IPS-11a (cell line): ENCODE data around the gene SYNCRIP.
"Not testable (repeated sequence)": the region's sequence is repeated elsewhere in the genome, so short reads cannot be mapped to it uniquely, and the experiment has no call there.

Experiments
- H3K4me3 ChIP-seq: one replicate; pipeline ENCODE4 v1.5.1; 2013; ENCODE audit warnings: low read depth, low read length, control low read depth

Gene SYNCRIP

DNA sequence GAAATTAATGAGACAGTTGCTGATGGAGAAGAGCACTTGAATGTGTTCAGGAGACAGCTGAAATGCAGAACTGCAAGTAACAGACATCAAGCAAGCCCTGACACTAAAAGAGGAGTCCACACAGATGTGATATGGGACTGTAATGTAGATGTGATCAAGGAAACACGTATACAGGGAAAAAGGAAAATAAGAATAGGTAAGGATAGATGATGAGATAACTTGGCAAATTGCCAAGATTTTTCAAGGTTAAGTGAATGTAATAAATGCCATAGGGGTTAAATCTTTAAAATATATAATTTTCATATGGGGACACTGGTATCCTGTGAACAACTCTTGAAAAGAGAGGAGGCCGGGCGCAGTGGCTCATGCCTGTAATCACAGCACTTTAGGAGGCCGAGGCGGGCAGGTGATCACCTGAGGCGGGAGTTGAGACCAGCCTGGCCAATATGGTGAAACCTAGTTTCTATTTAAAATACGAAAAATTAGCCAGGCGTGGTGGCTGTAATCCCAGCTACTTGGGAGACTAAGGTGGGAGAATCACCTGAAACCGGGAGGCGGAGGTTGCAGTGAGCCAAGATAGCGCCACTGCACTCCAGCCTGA, 41.9 kb downstream of the SYNCRIP start:
- no peak overlapping the region for H3K4me3 ChIP-seq

DNA sequence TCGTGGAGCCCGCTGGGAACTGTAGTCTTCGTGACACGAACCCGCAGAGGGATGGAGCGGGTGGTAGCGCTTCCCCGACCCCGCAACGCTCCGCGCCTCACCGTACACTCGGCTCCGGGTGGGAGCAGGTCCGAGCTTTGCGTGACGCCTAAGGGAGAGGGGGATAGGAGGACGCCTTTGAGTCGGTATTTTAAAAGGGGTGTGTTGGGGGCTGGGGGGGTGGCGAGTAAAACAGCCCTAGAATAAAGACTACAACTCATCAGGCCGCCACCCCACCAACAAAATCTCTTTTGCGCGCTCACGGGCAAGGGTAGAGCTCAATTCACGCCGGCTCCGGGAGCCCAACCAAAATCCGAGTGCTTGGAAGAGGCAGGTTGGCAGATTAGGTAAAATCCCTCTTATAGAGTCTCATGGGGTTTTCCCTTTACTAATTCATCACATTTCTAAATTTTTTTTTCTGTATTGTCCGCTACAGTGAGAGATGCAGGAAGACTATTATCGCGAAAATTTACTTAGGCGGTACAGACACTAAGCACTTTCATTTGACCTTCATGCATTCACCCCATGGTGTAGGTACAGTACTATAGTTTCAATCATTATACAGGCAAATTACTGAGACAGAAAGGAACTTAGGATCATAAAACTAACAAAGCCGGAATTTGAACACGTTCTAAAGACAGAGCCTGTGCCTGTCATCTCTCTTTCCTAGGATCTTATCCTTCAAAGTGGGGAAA, 48.3 kb downstream of the SYNCRIP start:
- H3K4me3 ChIP-seq, result peak overlapping the region; percentile 83

DNA sequence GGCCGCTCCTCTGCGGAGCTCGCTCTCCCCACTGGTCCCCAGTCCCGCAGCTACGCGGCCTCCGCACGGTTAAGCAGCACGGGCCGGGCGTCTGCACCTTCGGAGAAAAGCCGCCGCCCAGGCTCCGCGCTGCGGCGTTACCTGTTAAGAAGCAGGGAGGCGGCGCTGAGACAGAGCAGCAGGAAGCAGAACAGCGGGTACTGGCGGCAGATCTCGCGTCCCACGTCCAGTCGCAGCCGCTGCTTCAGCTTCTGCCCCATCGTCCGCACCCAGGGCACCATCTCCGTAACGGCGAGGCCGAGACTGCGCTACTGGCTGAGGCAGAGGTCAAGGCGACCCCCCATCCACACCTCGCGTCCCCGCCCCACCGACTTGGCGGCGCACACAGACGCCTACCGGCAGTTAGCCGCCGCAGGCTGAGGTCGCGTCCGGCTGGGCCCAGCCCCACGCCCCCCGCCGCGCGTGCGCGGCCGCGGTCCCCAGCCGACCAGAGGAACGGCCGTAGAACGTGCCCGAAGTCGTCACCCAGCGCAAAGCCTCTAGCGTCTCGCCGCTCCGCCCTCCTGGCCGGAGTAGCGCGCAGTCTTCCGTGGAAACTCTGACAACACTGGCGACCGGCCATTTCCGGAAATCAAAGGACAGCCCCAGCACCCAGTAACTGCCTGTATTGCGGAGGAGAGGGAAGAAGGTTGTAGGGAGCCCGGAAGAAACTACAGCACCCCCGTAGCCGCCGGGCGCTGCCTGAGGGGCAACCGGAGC, 49.1 kb downstream of the SYNCRIP start, which contains the start of gene SNX14:
Gene SNX14 (minus strand): TSS at position 421 of the 759 bp plus-strand sequence. CDS start 140 bp downstream, at position 281.
- peak within 1 kb of the TSS; percentile 83 for H3K4me3 ChIP-seq

DNA sequence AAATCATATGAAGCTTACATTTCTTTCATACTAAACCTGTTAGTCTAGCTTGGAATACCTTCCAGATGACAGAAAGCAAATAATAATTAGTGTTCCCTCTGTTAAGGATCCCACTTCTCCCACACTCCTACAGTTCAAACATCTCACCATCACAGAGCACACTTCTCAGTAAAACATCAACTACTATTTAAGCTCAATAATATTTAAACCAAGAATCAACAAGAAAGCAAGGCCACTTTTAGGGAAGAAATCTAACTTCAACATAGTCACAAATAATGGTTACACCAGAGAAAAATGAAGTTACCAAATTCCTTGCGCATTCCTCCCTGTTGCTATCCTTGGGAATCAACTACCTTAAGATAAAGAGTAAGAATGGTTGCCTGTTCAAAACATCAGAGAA, 50.7 kb downstream of the SYNCRIP start:
- H3K4me3 ChIP-seq, result no peak overlapping the region

DNA sequence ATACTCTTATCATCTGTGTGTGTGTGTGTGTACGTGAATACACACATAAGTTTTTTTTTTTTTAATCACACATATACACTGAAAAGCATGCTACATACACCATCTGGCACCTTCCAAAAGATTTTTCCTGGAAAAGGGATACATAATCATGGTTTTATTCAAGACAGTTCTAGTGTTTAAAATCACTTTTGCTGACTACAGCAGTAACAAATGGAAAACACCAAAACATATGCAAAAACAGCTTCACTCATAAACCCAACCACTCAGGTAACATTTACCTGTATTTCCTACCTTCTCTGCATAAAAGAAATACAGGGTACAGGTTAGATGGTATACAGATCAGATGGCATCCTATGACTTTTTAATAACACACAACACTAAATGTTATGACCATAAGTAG, 51.5 kb downstream of the SYNCRIP start:
- H3K4me3 ChIP-seq, result no peak overlapping the region

DNA sequence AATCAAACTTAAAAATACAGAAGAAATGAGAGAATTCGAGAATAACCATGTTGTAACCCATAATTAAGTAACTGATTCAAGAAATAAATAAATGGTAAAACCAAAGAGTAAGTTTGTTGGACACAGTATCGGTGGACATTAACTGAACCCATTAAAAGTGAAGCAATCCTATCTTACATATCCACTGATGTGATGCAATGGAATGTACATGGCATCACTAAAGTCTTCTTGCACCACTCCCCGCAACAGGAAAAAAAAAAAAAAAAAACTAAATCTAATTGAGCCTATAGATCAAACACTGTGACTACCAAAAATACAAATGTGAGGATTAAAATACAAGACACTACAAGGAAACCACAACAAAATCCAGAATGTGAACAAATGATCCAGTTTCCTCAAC, 56.9 kb downstream of the SYNCRIP start:
- no peak overlapping the region for H3K4me3 ChIP-seq

DNA sequence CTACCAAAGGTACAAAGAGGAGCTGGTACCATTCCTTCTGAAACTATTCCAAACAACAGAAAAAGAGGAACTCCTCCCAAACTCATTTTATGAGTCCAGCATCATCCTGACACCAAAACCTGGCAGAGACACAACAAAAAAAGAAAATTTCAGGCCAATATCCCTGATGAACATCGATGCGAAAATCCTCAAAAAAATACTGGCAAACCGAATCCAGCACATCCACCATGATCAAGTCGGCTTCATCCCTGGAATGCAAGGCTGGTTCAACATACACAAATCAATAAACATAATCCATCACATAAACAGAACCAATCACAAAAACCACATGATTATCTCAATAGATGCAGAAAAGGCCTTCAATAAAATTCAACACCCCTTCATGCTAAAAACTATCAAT, 59.9 kb downstream of the SYNCRIP start:
- H3K4me3 ChIP-seq, result not testable (repeated sequence)

DNA sequence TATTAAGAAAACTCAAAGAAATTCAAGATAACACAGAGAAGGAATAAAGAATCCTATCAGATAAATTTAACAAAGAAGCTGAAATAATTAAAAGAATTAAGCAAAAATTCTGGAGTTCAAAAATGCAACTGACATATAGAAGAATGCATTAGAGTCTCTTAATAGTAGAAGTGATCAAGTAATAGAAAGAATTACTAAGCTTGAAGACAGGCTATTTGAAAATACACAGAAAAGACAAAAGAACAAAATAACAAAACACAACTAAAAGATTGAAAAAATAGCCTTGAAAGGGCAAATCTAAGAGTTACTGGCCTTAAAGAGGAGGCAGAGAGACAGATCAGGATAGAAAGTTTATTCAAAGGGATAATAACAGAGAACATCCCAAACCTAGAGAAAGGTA, 61.1 kb downstream of the SYNCRIP start:
- H3K4me3 ChIP-seq, result no peak overlapping the region

DNA sequence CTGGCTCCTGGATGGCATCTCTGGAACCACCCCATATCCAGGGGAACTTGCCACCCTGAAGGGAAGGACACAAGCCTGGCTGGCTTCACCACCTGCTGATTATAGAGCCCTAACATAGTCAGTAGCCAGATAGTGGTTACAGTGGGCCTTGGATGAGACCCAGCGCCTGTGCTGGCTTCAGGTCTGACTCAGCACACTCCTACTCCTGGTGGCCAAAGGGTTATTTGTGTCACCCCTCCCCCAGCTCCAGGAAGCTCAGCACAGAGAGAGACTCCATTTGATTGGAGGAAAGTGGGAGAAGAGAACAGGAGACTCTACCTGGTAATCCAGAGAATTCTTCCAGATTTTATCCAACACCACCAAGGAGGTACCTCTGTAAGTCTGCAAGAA, 61.8 kb downstream of the SYNCRIP start:
- no peak overlapping the region for H3K4me3 ChIP-seq

DNA sequence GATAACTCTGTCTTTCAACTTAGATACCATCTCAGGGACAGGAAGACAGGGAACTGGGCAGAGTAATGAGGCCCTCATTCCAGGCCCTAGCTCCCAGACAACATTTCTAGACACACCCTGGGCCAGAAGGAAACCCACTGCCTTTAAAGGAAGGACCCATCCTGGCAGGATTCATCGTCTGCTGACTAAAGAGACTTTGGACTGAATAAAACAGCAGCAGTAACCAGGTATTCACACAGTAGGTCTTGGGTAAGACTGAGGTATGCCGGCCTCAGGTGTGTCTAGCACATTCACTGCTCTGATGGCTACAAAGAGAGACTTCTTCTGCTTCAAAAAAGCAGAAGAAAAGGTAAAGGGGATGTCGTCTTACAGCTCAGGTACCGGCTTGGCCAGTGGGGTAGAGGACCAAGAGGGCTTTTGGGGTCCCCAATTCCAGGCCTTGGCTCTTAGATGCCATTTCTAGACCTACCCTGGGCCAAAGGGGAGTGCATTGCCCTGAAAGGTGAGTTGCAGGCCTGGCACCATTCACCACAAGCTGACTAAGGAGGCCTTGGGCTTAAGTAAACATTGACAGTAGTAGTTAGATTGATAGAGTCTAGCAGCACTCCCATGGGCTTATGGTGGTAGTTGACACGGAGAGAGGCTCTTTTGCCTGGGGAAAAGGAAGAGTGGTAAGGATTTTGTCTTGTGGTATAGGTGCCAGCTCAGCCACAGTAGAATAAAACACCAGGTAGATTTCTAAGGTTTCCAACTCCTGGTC, 62.4 kb downstream of the SYNCRIP start:
- no peak overlapping the region for H3K4me3 ChIP-seq

DNA sequence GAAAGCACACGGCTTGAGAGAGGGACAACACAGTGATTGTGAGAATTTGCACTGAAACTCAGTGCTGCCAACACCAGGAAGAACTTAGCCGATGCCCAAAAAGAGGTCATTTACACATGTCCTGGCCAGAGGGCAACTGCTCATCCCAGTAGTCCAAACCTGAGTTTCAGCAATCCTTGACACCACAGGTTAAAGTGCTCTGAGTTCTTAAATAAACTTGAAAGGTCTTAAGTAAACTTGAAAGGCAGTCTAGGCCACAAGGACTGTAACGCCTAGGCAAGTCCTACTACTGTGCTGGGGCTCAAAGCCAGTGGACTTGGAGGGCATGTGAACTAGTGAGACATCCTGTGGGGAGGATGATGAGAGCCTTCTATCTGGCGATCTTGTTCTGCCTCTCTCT, 63.1 kb downstream of the SYNCRIP start:
- no peak overlapping the region for H3K4me3 ChIP-seq

DNA sequence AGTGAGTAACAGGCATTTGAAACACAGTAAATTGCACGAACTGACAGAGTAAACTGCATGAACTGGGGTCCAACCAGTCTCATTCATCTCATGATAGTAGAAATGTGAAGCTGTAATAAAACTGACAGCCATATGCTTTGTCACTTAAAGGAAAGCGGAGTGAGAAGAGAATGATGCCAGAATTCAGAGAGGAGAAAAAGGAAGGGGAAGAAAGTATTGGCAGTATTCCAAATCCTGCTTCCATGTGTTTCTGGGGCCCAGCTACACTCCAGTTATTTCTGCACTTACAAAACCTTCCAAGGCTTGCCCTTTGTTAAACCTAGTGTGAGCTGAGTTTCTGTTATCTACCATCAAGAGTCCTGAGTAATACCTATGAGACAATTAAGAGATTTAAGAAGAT, 66.2 kb downstream of the SYNCRIP start:
- no peak overlapping the region for H3K4me3 ChIP-seq

DNA sequence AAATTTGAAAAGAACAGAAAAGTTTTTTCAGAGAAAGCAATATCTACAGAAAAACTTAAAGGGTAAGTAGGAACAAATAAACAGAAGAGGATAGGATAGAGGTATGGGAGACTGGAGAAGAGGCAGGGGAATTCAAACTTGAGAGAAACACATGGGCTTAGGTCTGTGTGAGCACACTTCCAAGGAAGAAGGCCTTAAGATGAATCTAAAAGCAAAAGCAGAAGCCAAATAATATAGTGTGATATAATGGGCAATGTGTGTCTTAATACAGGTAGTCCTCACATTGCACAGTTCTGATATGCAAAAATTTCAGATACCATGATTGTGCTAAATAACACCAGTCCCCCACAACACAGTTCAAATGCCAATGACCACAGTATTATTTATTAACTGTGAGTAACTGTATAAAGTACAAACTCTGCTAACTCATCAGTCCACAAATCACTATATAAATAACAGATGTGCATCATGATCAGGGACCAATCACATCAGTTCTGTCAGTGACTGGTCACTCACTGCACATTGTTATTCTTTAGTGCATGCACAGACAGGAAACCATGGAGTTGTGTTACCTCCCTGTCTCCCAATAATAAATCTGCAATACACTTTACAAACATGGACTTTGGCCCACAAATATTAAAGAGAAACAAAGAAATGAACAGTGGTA, 67.6 kb downstream of the SYNCRIP start:
- H3K4me3 ChIP-seq, result no peak overlapping the region

DNA sequence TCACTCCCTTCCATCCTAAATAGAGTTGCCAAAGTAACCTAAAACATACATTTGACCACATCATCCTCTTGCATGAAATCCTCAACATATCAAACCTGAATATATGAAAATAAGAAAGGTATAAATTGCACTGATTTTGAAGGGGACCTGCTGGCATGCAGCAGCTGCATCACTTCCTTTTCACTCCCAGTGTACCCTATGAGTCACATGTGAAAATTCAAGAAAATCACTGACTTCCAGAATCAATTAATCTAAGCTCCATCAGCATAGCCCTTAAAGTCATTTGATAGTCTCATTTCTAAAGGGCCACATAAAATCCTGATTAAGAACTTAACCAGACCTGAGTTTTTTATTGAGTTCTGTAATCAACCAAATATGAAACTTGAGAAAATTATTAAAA, 73.4 kb downstream of the SYNCRIP start:
- no peak overlapping the region for H3K4me3 ChIP-seq

DNA sequence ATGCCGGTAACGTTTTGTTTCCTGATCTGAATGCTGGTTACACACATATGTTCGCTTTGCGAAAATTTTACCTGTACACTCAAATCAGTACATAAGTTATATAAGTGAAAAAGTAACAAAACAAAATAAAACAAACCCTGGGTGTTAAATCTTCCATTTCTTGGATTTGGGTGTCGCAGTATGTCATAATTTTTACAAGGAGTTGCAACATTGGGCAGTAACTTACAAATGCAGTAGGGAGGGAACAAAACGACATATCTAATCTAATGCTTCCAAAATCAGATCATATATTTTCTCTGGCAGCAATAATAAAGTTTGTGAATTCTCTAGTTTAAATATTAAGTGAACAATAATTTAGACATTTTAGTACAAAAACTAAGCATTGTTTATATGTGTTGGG, 74.3 kb downstream of the SYNCRIP start:
- no peak overlapping the region for H3K4me3 ChIP-seq

DNA sequence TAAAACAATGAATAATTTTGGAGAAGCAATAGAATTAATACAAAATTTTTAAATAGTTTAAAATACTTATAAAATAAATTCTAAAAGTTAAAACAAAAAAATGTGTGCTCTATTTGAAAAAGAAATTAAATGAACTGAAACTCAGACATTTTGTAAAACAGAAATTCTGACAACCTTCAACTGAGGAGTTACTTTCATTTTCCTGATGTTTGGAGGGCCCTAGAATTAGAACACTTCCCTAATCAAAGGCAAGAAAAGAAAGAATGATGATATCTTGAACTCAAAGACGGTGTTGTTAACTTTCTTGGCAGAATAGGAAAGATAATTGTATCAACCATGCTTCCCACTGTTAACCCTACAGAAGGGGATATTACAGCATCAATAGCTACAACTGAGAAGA, 77.0 kb downstream of the SYNCRIP start:
- no peak overlapping the region for H3K4me3 ChIP-seq

DNA sequence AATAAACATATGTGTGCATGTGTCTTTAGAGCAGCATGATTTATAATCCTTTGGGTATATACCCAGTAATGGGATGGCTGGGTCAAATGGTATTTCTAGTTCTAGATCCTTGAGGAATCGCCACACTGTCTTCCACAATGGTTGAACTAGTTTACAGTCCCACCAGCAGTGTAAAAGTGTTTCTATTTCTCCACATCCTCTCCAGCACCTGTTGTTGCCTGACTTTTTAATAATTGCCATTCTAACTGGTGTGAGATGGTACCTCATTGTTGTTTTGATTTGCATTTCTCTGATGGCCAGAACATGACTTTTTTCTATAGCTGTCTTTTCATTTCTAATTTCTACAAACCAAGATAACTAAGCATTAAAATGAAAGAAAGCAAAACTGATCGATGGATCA, 78.5 kb downstream of the SYNCRIP start:
- not testable (repeated sequence) for H3K4me3 ChIP-seq
